GM12875 (cell line): ENCODE measurements around the gene SIGLEC5.

Source experiments
- H3K4me3 ChIP-seq: one replicate; pipeline ENCODE4 v1.5.1; 2011; ENCODE audit warnings: low read depth, low read length, control low read depth
- CTCF ChIP-seq: IDR thresholded peaks from 2 replicates; pipeline ENCODE4 v1.5.1; 2011; ENCODE audit warnings: low read depth, mild to moderate bottlenecking, control low read depth, inconsistent platforms, low read length, moderate library complexity, borderline replicate concordance; ENCODE audit not compliant: insufficient read depth

The SIGLEC5 gene

GRCh38 chr19:51572908-51573307 lies 57.3 kb downstream of the SIGLEC5 start:
- no peak overlapping the region for H3K4me3 ChIP-seq
- TF ChIP-seq CTCF, result no peak

- H3K4me3 ChIP-seq, result peak overlapping the region; percentile 77
- no peak for TF ChIP-seq CTCF
Measured at GRCh38 chr19:51572410-51572809, 57.8 kb downstream of the SIGLEC5 start.

GRCh38 chr19:51571599-51571998 lies 58.6 kb downstream of the SIGLEC5 start:
- no peak for TF ChIP-seq CTCF
- peak overlapping the region; percentile 77 for H3K4me3 ChIP-seq

- H3K4me3 ChIP-seq, result peak within 1 kb of the TSS; percentile 77
- TF ChIP-seq CTCF, result no peak
Measured at GRCh38 chr19:51570962-51571575, 59.1 kb downstream of the SIGLEC5 start, which contains the start of gene ZNF175. Gene ZNF175, plus strand, starts transcription at chr19:51571283. Its CDS starts 2,047 bp downstream, at chr19:51573330.

- TF ChIP-seq CTCF, result no peak
- H3K4me3 ChIP-seq, result no peak overlapping the region
Measured at GRCh38 chr19:51568456-51568855, 61.7 kb downstream of the SIGLEC5 start.

GRCh38 chr19:51567583-51567982 lies 62.6 kb downstream of the SIGLEC5 start:
- no peak overlapping the region for H3K4me3 ChIP-seq
- TF ChIP-seq CTCF, result no peak

- H3K4me3 ChIP-seq, result no peak overlapping the region
- no peak for TF ChIP-seq CTCF
Measured at GRCh38 chr19:51566489-51567100, 63.6 kb downstream of the SIGLEC5 start.
